Trophoblast cell (in vitro differentiated cells and primary cell): ENCODE measurements around the gene PPA2.
A peak's percentile ranks its signal among the peaks of the same experiment; 100 is the strongest.
"Not testable (repeated sequence)": the region's sequence is repeated elsewhere in the genome, so short reads cannot be mapped to it uniquely, and the experiment has no call there.

ENCODE experiments used
- DNase-seq, 2 donors: peaks; one replicate each; pipeline ENCODE4 v3.0.0-alpha.2; 2016
- H2AFZ ChIP-seq: 2 replicates; pipeline ENCODE4 v1.6.1; 2013; ENCODE audit warnings: low read length, moderate library complexity, mild to moderate bottlenecking; ENCODE audit not compliant: insufficient read depth, poor library complexity
- H2AK5ac ChIP-seq: 2 replicates; pipeline ENCODE4 v1.6.1; 2013; ENCODE audit warnings: mild to moderate bottlenecking, low read length
- H2BK120ac ChIP-seq: 2 replicates; pipeline ENCODE4 v1.6.1; 2013; ENCODE audit warnings: low read length, mild to moderate bottlenecking, moderate library complexity; ENCODE audit not compliant: insufficient read depth, poor library complexity
- H2BK12ac ChIP-seq: 2 replicates; pipeline ENCODE4 v1.6.1; 2013; ENCODE audit warnings: mild to moderate bottlenecking, low read length, moderate library complexity
- H2BK5ac ChIP-seq: 2 replicates; pipeline ENCODE4 v1.6.1; 2013; ENCODE audit warnings: low read length, low read depth, moderate library complexity, mild to moderate bottlenecking; ENCODE audit not compliant: poor library complexity
- H3K14ac ChIP-seq: 2 replicates; pipeline ENCODE4 v1.6.1; 2013; ENCODE audit warnings: mild to moderate bottlenecking, low read length
- H3K18ac ChIP-seq: 2 replicates; pipeline ENCODE4 v1.6.1; 2013; ENCODE audit warnings: mild to moderate bottlenecking, low read length
- H3K23ac ChIP-seq: 2 replicates; pipeline ENCODE4 v1.6.1; 2013; ENCODE audit warnings: low read length
- H3K27ac ChIP-seq: 2 replicates; pipeline ENCODE4 v1.5.1; 2013; ENCODE audit warnings: low read depth, mild to moderate bottlenecking, inconsistent platforms, low read length, moderate library complexity
- H3K27me3 ChIP-seq: 2 replicates; pipeline ENCODE4 v1.6.1; 2013; ENCODE audit warnings: inconsistent platforms, mild to moderate bottlenecking, low read length, moderate library complexity; ENCODE audit not compliant: insufficient read depth
- H3K36me3 ChIP-seq, 2 experiments: 1 replicate in 1 of 2; 2 replicates in 1 of 2; pipeline ENCODE4 v1.6.1; 2013; ENCODE audit warnings: low read length in 2 of 2, mild to moderate bottlenecking in 2 of 2, moderate library complexity in 1 of 2; ENCODE audit not compliant: insufficient read depth in 2 of 2, control insufficient read depth in 1 of 2
- H3K4ac ChIP-seq: 2 replicates; pipeline ENCODE4 v1.6.1; 2013; ENCODE audit warnings: low read depth, mild to moderate bottlenecking, low read length, moderate library complexity
- H3K4me1 ChIP-seq, 2 experiments: 1 replicate in 1 of 2; 2 replicates in 1 of 2; pipeline ENCODE4 v1.6.1; 2013; ENCODE audit warnings: low read length in 2 of 2, mild to moderate bottlenecking in 2 of 2, moderate library complexity in 1 of 2; ENCODE audit not compliant: insufficient read depth in 2 of 2, control insufficient read depth in 1 of 2
- H3K4me2 ChIP-seq: 2 replicates; pipeline ENCODE4 v1.6.1; 2013; ENCODE audit warnings: inconsistent platforms, mild to moderate bottlenecking, low read length, moderate library complexity
- H3K4me3 ChIP-seq: 2 replicates; pipeline ENCODE4 v1.5.1; 2013; ENCODE audit warnings: mild to moderate bottlenecking, low read depth, low read length, inconsistent platforms
- H3K79me1 ChIP-seq: one replicate; pipeline ENCODE4 v1.6.1; 2013; ENCODE audit warnings: low read length
- H3K79me2 ChIP-seq: 2 replicates; pipeline ENCODE4 v1.6.1; 2013; ENCODE audit warnings: low read length, mild to moderate bottlenecking; ENCODE audit not compliant: control insufficient read depth, insufficient read depth, poor library complexity
- H3K9ac ChIP-seq: 2 replicates; pipeline ENCODE4 v1.6.1; 2013; ENCODE audit warnings: mild to moderate bottlenecking, low read length
- H3K9me3 ChIP-seq: 2 replicates; pipeline ENCODE4 v1.6.1; 2013; ENCODE audit warnings: low read depth, mild to moderate bottlenecking, control low read depth, inconsistent platforms, low read length; ENCODE audit not compliant: insufficient read depth
- H4K12ac ChIP-seq: 2 replicates; pipeline ENCODE4 v1.6.1; 2013; ENCODE audit warnings: low read depth, mild to moderate bottlenecking, low read length, moderate library complexity
- H4K8ac ChIP-seq: 2 replicates; pipeline ENCODE4 v1.6.1; 2013; ENCODE audit warnings: low read depth, mild to moderate bottlenecking, low read length, moderate library complexity
- H4K91ac ChIP-seq: one replicate; pipeline ENCODE4 v1.6.1; 2013; ENCODE audit warnings: low read depth, mild to moderate bottlenecking, low read length, moderate library complexity
- WGBS: extraction: QIAGEN DNeasy Blood & Tissue Kit; methylation state at CpG from one replicate; pipeline ENCODE4 v1.1.7; 2013; ENCODE audit warnings: missing lambda C conversion rate; ENCODE audit not compliant: insufficient read length, insufficient coverage; ENCODE audit errors: extremely low coverage; 5-methylcytosine and 5-hydroxymethylcytosine counted together

Gene PPA2

GRCh38 chr4:105466580-105466979 is 7.3 kb downstream of the PPA2 start:
- H3K27ac ChIP-seq = no peak overlapping the region
- H3K4me1 ChIP-seq = no peaks in the 10 kb centered on the region
- H3K36me3 ChIP-seq = peaks cover 4 to 6% of the 10 kb centered on the region in 2 experiments
- no peak overlapping the region for H3K18ac ChIP-seq
- H4K91ac ChIP-seq = no peak overlapping the region
- no peak overlapping the region for H3K4ac ChIP-seq
- H2AFZ ChIP-seq = no peak overlapping the region
- no peak overlapping the region for H2BK12ac ChIP-seq
- H3K27me3 ChIP-seq = no peaks in the 10 kb centered on the region
- no peak overlapping the region for H3K9ac ChIP-seq
- H2BK120ac ChIP-seq = no peak overlapping the region
- H2BK5ac ChIP-seq = no peak overlapping the region
- H3K79me1 ChIP-seq = no peaks in the 10 kb centered on the region
- H3K79me2 ChIP-seq = no peaks in the 10 kb centered on the region
- H2AK5ac ChIP-seq = no peak overlapping the region
- DNase-seq = no peak
- H4K12ac ChIP-seq = no peak overlapping the region
- H3K23ac ChIP-seq = no peak overlapping the region
- H3K9me3 ChIP-seq = peaks cover 2% of the 10 kb centered on the region
- no peak overlapping the region for H3K4me3 ChIP-seq
- H3K14ac ChIP-seq = no peak overlapping the region
- WGBS = no CpG with 5 or more reads among the region's 6 CpGs
- H4K8ac ChIP-seq = no peak overlapping the region
- no peak overlapping the region for H3K4me2 ChIP-seq

- H4K8ac ChIP-seq, H3K27me3 ChIP-seq, H2BK5ac ChIP-seq, H2AK5ac ChIP-seq, H3K4me2 ChIP-seq, H3K4me3 ChIP-seq, H3K14ac ChIP-seq, H2BK12ac ChIP-seq, H4K91ac ChIP-seq, H2BK120ac ChIP-seq, H3K9me3 ChIP-seq, H2AFZ ChIP-seq, H3K79me1 ChIP-seq, H3K9ac ChIP-seq, H3K36me3 ChIP-seq, H3K27ac ChIP-seq, H3K4ac ChIP-seq, H3K18ac ChIP-seq, H4K12ac ChIP-seq, H3K4me1 ChIP-seq, H3K23ac ChIP-seq, H3K79me2 ChIP-seq, DNase-seq: not testable (repeated sequence)
- WGBS = no CpG with 5 or more reads among the region's 2 CpGs
Measured at GRCh38 chr4:105464563-105464962, 9.3 kb downstream of the PPA2 start.

- Histone ChIP-seq H3K23ac (no peak overlapping the region), H2BK12ac (no peak overlapping the region), H4K8ac (no peak overlapping the region), H3K79me1 (no peaks in the 10 kb centered on the region), H3K4me3 (no peak overlapping the region), H3K36me3 (peaks cover 4 to 6% of the 10 kb centered on the region in 2 experiments), H3K9ac (no peak overlapping the region), H2BK120ac (no peak overlapping the region), H3K27me3 (no peaks in the 10 kb centered on the region), H4K91ac (no peak overlapping the region), H3K4me1 (peaks cover 0 to 2% of the 10 kb centered on the region in 2 experiments), H3K14ac (no peak overlapping the region), H3K27ac (no peak overlapping the region), H2BK5ac (no peak overlapping the region), H4K12ac (no peak overlapping the region), H3K79me2 (no peaks in the 10 kb centered on the region), H3K18ac (no peak overlapping the region), H2AFZ (no peak overlapping the region), H2AK5ac (no peak overlapping the region), H3K4ac (no peak overlapping the region), H3K9me3 (peaks cover 2% of the 10 kb centered on the region), H3K4me2 (no peak overlapping the region)
- no CpG with 5 or more reads among the region's 3 CpGs for WGBS
- no peak for DNase-seq
Measured at GRCh38 chr4:105462576-105462975, 11.3 kb downstream of the PPA2 start.

GRCh38 chr4:105461621-105462382 is 12.1 kb downstream of the PPA2 start:
- peak in 1 of 2 donors; percentile 22 for DNase-seq
- H2BK12ac ChIP-seq = no peak overlapping the region
- no peaks in the 10 kb centered on the region for H3K27me3 ChIP-seq
- peaks cover 0 to 2% of the 10 kb centered on the region in 2 experiments for H3K4me1 ChIP-seq
- no peak overlapping the region for H3K27ac ChIP-seq
- H2AFZ ChIP-seq = no peak overlapping the region
- H3K4me2 ChIP-seq = no peak overlapping the region
- no peak overlapping the region for H2BK5ac ChIP-seq
- no peak overlapping the region for H3K14ac ChIP-seq
- H3K18ac ChIP-seq = no peak overlapping the region
- peaks cover 3 to 5% of the 10 kb centered on the region in 2 experiments for H3K36me3 ChIP-seq
- no peaks in the 10 kb centered on the region for H3K79me2 ChIP-seq
- no peak overlapping the region for H3K4ac ChIP-seq
- no peak overlapping the region for H4K8ac ChIP-seq
- no peak overlapping the region for H3K9ac ChIP-seq
- H4K12ac ChIP-seq = no peak overlapping the region
- H3K79me1 ChIP-seq = no peaks in the 10 kb centered on the region
- H3K4me3 ChIP-seq = no peak overlapping the region
- no CpG with 5 or more reads among the region's 6 CpGs for WGBS
- H3K23ac ChIP-seq = no peak overlapping the region
- no peak overlapping the region for H2AK5ac ChIP-seq
- H3K9me3 ChIP-seq = peaks cover 2% of the 10 kb centered on the region
- H2BK120ac ChIP-seq = no peak overlapping the region
- no peak overlapping the region for H4K91ac ChIP-seq
